ENCODE results near the gene ATP13A5. TPM values are rescaled to one million over a fixed set of nuclear protein-coding genes. Genes with fewer than 3 reads are reported as not detected.

The ATP13A5 gene
- total RNA-seq, 1 experiment from 2014 or later = not detected

DNA sequence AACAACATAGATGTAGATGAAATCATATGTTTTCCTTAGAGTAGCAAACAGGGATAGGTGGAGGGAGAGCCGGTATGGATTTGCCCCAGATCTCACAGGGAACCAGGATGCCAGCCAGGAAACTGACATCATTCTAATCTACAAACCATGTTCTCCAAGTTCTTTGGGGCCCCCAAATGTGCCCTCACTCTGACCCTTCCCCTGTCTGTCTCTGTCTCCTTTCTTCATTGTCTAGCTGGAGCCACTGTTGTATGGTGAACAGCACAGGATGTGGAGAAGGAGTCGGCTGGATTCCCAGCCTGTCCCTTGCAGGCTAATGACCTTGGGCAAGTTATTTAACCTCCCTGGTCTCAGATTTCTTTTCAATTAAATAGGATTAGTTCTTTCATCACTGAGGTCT is 962 bp downstream of the ATP13A5 start:
- H3K14ac ChIP-seq (ENCODE audit: insufficient read depth, low read length) = no peak overlapping the region
- H4K5ac ChIP-seq (ENCODE audit: insufficient read length, low read depth, low read length) = no peak overlapping the region
- H3K27ac ChIP-seq (ENCODE audit: insufficient read length, low read depth, low read length) = no peak overlapping the region
- Mint-ChIP-seq H3K27me3 (ENCODE audit: low read depth) (no peaks in the 10 kb centered on the region), H3K36me3 (ENCODE audit: insufficient read depth in 1 of 3, low read depth in 3 of 3) (no peaks in the 10 kb centered on the region; a peak in 1 of 7 replicates), H3K9me3 (peaks cover 0 to 3% of the 10 kb centered on the region in 2 experiments; a peak in 1 of 5 replicates), H3K27ac (no peak overlapping the region; a peak in 1 of 7 replicates), H3K4me1 (peaks cover 10% of the 10 kb centered on the region in 2 experiments), H3K4me3 (no peak overlapping the region)
- H2BK20ac ChIP-seq (ENCODE audit: low read depth, low read length, poor library complexity, severe bottlenecking) = no peak overlapping the region
- H2BK15ac ChIP-seq (ENCODE audit: low read depth, low read length) = no peak overlapping the region
- H2AK5ac ChIP-seq (ENCODE audit: insufficient read length, low read length) = no peak overlapping the region
- H3K23ac ChIP-seq (ENCODE audit: insufficient read length, low read depth, low read length) = no peak overlapping the region
- no peaks in the 10 kb centered on the region for H3K27me3 ChIP-seq (ENCODE audit: insufficient read depth, low read length)
- H3K9ac ChIP-seq (ENCODE audit: extremely low read depth, insufficient read length, low read length) = no peak overlapping the region
- H2BK12ac ChIP-seq (ENCODE audit: insufficient read length, low read depth, low read length) = no peak overlapping the region
- no peak overlapping the region for H4K8ac ChIP-seq (replicated peaks; ENCODE audit: insufficient read length, low read depth, low read length)
- H4K91ac ChIP-seq (ENCODE audit: insufficient read length, low read depth, low read length) = no peak overlapping the region
- H2AFZ ChIP-seq (ENCODE audit: low read length) = no peak overlapping the region
- no peak overlapping the region for H2BK5ac ChIP-seq (ENCODE audit: insufficient read length, low read length)
- H3K56ac ChIP-seq (ENCODE audit: insufficient read length, low read depth, low read length) = no peak overlapping the region
- no peak overlapping the region for H2BK120ac ChIP-seq (ENCODE audit: low read depth, low read length, poor library complexity, severe bottlenecking)
- DNase-seq = no peak
- H3K4ac ChIP-seq (ENCODE audit: low read depth, low read length) = no peak overlapping the region
- TF ChIP-seq CTCF (conservative IDR thresholded peaks at IDR 0.05) = no peak
- no peaks in the 10 kb centered on the region for H3K23me2 ChIP-seq (ENCODE audit: insufficient read length, low read depth, low read length, poor library complexity, severe bottlenecking)
- no peak overlapping the region for H3T11ph ChIP-seq (ENCODE audit: low read length)
- H3K9me3 ChIP-seq (ENCODE audit: control insufficient read depth, low read depth, low read length) = no peaks in the 10 kb centered on the region
- no peaks in the 10 kb centered on the region for H3K79me1 ChIP-seq (ENCODE audit: insufficient read depth, low read depth, low read length, poor library complexity, severe bottlenecking)
- no peaks in the 10 kb centered on the region for H3K4me1 ChIP-seq (ENCODE audit: insufficient read depth, low read length)
- H3K79me2 ChIP-seq (ENCODE audit: insufficient read depth, low read length) = no peaks in the 10 kb centered on the region
- no CpG with 5 or more reads among the region's 2 CpGs for WGBS (ENCODE audit: extremely low coverage, insufficient read length, low lambda C conversion rate)
- H4K20me1 ChIP-seq (ENCODE audit: control insufficient read depth, insufficient read depth, insufficient read length) = no peaks in the 10 kb centered on the region
- H3K4me2 ChIP-seq (ENCODE audit: insufficient read depth, insufficient read length, low read length) = no peak overlapping the region
- H3K18ac ChIP-seq (ENCODE audit: insufficient read length, low read depth, low read length) = no peak overlapping the region
